HG02571 (cell line): ENCODE results near the gene NDUFB11.

Experiments used
- ATAC-seq: cut with Tn5 transposase; IDR thresholded peaks from one replicate; pipeline ENCODE4 v1.9.1; 2021; ENCODE audit warnings: mild to moderate bottlenecking, moderate library complexity; ENCODE audit not compliant: unreplicated experiment

Gene NDUFB11

GRCh38 chrX:47144626-47145394 is at the start of gene NDUFB11, which contains the start of gene RBM10:
Gene NDUFB11 (minus strand): TSS chrX:47144702. CDS start chrX:47144679, 23 bp downstream.
Gene RBM10 (plus strand): TSS chrX:47145221. CDS start chrX:47147482, 2,261 bp downstream.
- peak; percentile 84 for ATAC-seq

- peak; percentile 82 for ATAC-seq
Observed at GRCh38 chrX:47193475-47194193, 49.1 kb upstream of the NDUFB11 start, which contains the start of gene UBA1. Gene UBA1 (plus strand): TSS chrX:47193829. CDS start chrX:47198803, 4,974 bp downstream.

GRCh38 chrX:47191806-47192401 is 47.4 kb upstream of the NDUFB11 start:
- ATAC-seq, result no peak

- ATAC-seq, result no peak
Observed at GRCh38 chrX:47191331-47191730, 46.8 kb upstream of the NDUFB11 start.

- ATAC-seq, result peak; percentile 58
Observed at GRCh38 chrX:47190445-47191269, 46.2 kb upstream of the NDUFB11 start.

GRCh38 chrX:47189906-47190305 is 45.4 kb upstream of the NDUFB11 start:
- no peak for ATAC-seq

- ATAC-seq, result no peak
Observed at GRCh38 chrX:47187106-47187677, 42.7 kb upstream of the NDUFB11 start.

GRCh38 chrX:47186096-47186740 is 41.7 kb upstream of the NDUFB11 start:
- ATAC-seq, result no peak

- no peak for ATAC-seq
Observed at GRCh38 chrX:47185241-47185640, 40.7 kb upstream of the NDUFB11 start.

GRCh38 chrX:47184486-47184885 is 40.0 kb upstream of the NDUFB11 start:
- no peak for ATAC-seq

- no peak for ATAC-seq
Observed at GRCh38 chrX:47182106-47182700, 37.7 kb upstream of the NDUFB11 start.

- no peak for ATAC-seq
Observed at GRCh38 chrX:47181301-47181700, 36.8 kb upstream of the NDUFB11 start.

GRCh38 chrX:47180346-47180745 is 35.8 kb upstream of the NDUFB11 start:
- ATAC-seq, result no peak

- ATAC-seq, result no peak
Observed at GRCh38 chrX:47179928-47180255, 35.4 kb upstream of the NDUFB11 start.

GRCh38 chrX:47179221-47179927 is 34.9 kb upstream of the NDUFB11 start:
- no peak for ATAC-seq

- ATAC-seq, result no peak
Observed at GRCh38 chrX:47178337-47178736, 33.8 kb upstream of the NDUFB11 start.

GRCh38 chrX:47177079-47177478 is 32.6 kb upstream of the NDUFB11 start:
- no peak for ATAC-seq

GRCh38 chrX:47176101-47176740 is 31.7 kb upstream of the NDUFB11 start:
- no peak for ATAC-seq

- ATAC-seq, result no peak
Observed at GRCh38 chrX:47175588-47175980, 31.1 kb upstream of the NDUFB11 start.
